Sigmoid colon (tissue), 7 donors: Measurements from ENCODE around the gene EID2. TPM values are rescaled to one million over a fixed set of nuclear protein-coding genes. Genes with fewer than 3 reads are reported as not detected.

Source experiments
- DNase-seq: peaks from one replicate; pipeline ENCODE4 v3.0.0-alpha.2; 2019
- H3K27ac ChIP-seq, 4 donors: fragments of 200-600 bp; sonication (generic); one replicate each; pipeline ENCODE4 v1.5.1; 2016 to 2019; ENCODE audit warnings: mild to moderate bottlenecking in 1 of 4
- H3K27me3 ChIP-seq, 3 donors: fragments of 200-600 bp; sonication (generic); one replicate each; pipeline ENCODE4 v1.5.1; 2019; ENCODE audit warnings: mild to moderate bottlenecking in 1 of 3
- H3K36me3 ChIP-seq, 4 donors: fragments of 200-600 bp; sonication (generic); one replicate each; pipeline ENCODE4 v1.5.1; 2016 to 2019
- H3K4me1 ChIP-seq, 4 donors: fragments of 200-600 bp; sonication (generic); one replicate each; pipeline ENCODE4 v1.5.1; 2017 to 2019
- H3K4me3 ChIP-seq, 4 donors: fragments of 200-600 bp; sonication (generic); one replicate each; pipeline ENCODE4 v1.5.1; 2017 to 2019; ENCODE audit warnings: mild to moderate bottlenecking in 2 of 4, moderate library complexity in 1 of 4
- H3K9me3 ChIP-seq, 4 donors: fragments of 200-600 bp in 3 of 4; sonication (generic) in 3 of 4; one replicate each; pipeline versions ENCODE4 v1.5.1 to v1.6.1; 2013 to 2019
- CTCF ChIP-seq, 4 experiments: fragments of 450-650 bp in 3 of 4; fragments of 200-600 bp in 1 of 4; IDR thresholded peaks; one replicate each; pipeline ENCODE4 v1.5.1; 2016 to 2019; ENCODE audit warnings: antibody characterized with exemption in 4 of 4, mild to moderate bottlenecking in 3 of 4, moderate library complexity in 2 of 4
- EP300 ChIP-seq, 4 donors: sonication (generic); formaldehyde crosslinking; IDR thresholded peaks; one replicate each; pipeline ENCODE4 v1.6.1; 2017; ENCODE audit warnings: antibody characterized with exemption in 4 of 4
- POLR2A ChIP-seq, 2 donors: fragments of 450-650 bp; IDR thresholded peaks; one replicate each; pipeline ENCODE4 v1.6.1; 2016; ENCODE audit warnings: antibody characterized with exemption in 2 of 2, mild to moderate bottlenecking in 2 of 2, moderate library complexity in 2 of 2
- POLR2AphosphoS5 ChIP-seq, 4 donors: sonication (generic); formaldehyde crosslinking; IDR thresholded peaks; one replicate each; pipeline ENCODE4 v1.6.1; 2017; ENCODE audit warnings: antibody characterized with exemption in 4 of 4
- WGBS, 2 donors: extraction: QIAGEN DNeasy Blood & Tissue Kit; methylation state at CpG; one replicate each; pipeline ENCODE4 v1.1.7; 2013; 5-methylcytosine and 5-hydroxymethylcytosine counted together
- intact Hi-C: fragments of 100-400 bp; cut with DNase I; formaldehyde crosslinking; loops from one replicate; pipeline ENCODE4 v1.15.1; 2023
- polyA plus RNA-seq, 3 donors: library from polyadenylated mRNA; stranded (reverse); fragments of 200-250 nt; gene quantifications; one replicate each; pipeline ENCODE4 v1.2.3, GENCODE V29; 2013
- total RNA-seq, 4 donors: library from RNA; depleted of rRNA; stranded (reverse); fragments of >200 nt; gene quantifications; one replicate each; pipeline ENCODE4 v1.1.0, GENCODE V29; 2016
- donor health status: healthy with polysubstance abuse.
- donor health status: Bipolar disorder and iron deficiency.
- donor health status: healthy.

Gene EID2
- total and polyA plus RNA-seq, 7 donors = 7.6 to 16.4 (median 10.7) TPM

GRCh38 chr19:39506598-39506943, 33.4 kb downstream of the EID2 start:
- TF ChIP-seq EP300 (IDR thresholded peaks at IDR 0.05) = no peak
- TF ChIP-seq POLR2AphosphoS5 (IDR thresholded peaks at IDR 0.05) = no peak
- no peak for TF ChIP-seq CTCF (IDR thresholded peaks at IDR 0.05)
- TF ChIP-seq POLR2A (IDR thresholded peaks at IDR 0.05) = no peak
- WGBS, 2 donors = 60 to 67% methylated on average over 7 of the region's 7 CpGs
- Histone ChIP-seq H3K27me3 (peaks cover 35 to 88% (median 70%) of the 10 kb centered on the region in 3 donors), H3K27ac (no peak overlapping the region), H3K9me3 (no peaks in the 10 kb centered on the region), H3K4me1 (peaks cover 0 to 18% (median 13%) of the 10 kb centered on the region in 4 donors), H3K4me3 (peak overlapping the region in 2 of 4 donors; percentile 40 to 45), H3K36me3 (no peaks in the 10 kb centered on the region)
- intact Hi-C loops = no loop called here
- DNase-seq = no peak

GRCh38 chr19:39502640-39503417, 37.1 kb downstream of the EID2 start:
- peak in 1 of 4 experiments; percentile 64 for TF ChIP-seq CTCF (IDR thresholded peaks at IDR 0.05)
- TF ChIP-seq EP300 (IDR thresholded peaks at IDR 0.05) = no peak
- intact Hi-C loops = no loop called here
- Histone ChIP-seq H3K4me3 (no peak overlapping the region), H3K27me3 (peaks cover 44 to 95% (median 81%) of the 10 kb centered on the region in 3 donors), H3K36me3 (no peaks in the 10 kb centered on the region), H3K9me3 (no peaks in the 10 kb centered on the region), H3K27ac (no peak overlapping the region), H3K4me1 (peaks cover 0 to 34% (median 29%) of the 10 kb centered on the region in 4 donors)
- 15 to 20% methylated on average over 69 of the region's 69 CpGs for WGBS, 2 donors
- no peak for DNase-seq

- 72 to 76% methylated on average over 5 of the region's 5 CpGs for WGBS, 2 donors
- intact Hi-C loops = no loop called here
- no peaks in the 10 kb centered on the region for H3K36me3 ChIP-seq
- TF ChIP-seq POLR2A (IDR thresholded peaks at IDR 0.05) = no peak
- no peak for TF ChIP-seq EP300 (IDR thresholded peaks at IDR 0.05)
- peaks cover 0 to 27% (median 22%) of the 10 kb centered on the region in 4 donors for H3K4me1 ChIP-seq
- no peaks in the 10 kb centered on the region for H3K9me3 ChIP-seq
- no peak overlapping the region for H3K4me3 ChIP-seq
- DNase-seq = no peak
- no peak overlapping the region for H3K27ac ChIP-seq
- peaks cover 30 to 95% (median 80%) of the 10 kb centered on the region in 3 donors for H3K27me3 ChIP-seq
These were observed 38.6 kb downstream of the EID2 start for GRCh38 chr19:39501340-39501739.

GRCh38 chr19:39500543-39500942, 39.4 kb downstream of the EID2 start:
- intact Hi-C loops = no loop called here
- no peak for DNase-seq
- H3K27me3 ChIP-seq = peaks cover 26 to 94% (median 78%) of the 10 kb centered on the region in 3 donors
- H3K4me3 ChIP-seq = no peak overlapping the region
- TF ChIP-seq CTCF (IDR thresholded peaks at IDR 0.05) (no peak), EP300 (IDR thresholded peaks at IDR 0.05) (no peak), POLR2AphosphoS5 (IDR thresholded peaks at IDR 0.05) (no peak), POLR2A (IDR thresholded peaks at IDR 0.05) (no peak)
- H3K9me3 ChIP-seq = no peaks in the 10 kb centered on the region
- H3K4me1 ChIP-seq = peaks cover 0 to 27% (median 22%) of the 10 kb centered on the region in 4 donors
- H3K27ac ChIP-seq = no peak overlapping the region
- H3K36me3 ChIP-seq = no peaks in the 10 kb centered on the region
- 49 to 58% methylated on average over 4 of the region's 4 CpGs for WGBS, 2 donors

GRCh38 chr19:39499932-39500331, 40.0 kb downstream of the EID2 start:
- Histone ChIP-seq H3K27me3 (peaks cover 23 to 88% (median 72%) of the 10 kb centered on the region in 3 donors), H3K36me3 (no peaks in the 10 kb centered on the region), H3K27ac (no peak overlapping the region), H3K9me3 (no peaks in the 10 kb centered on the region), H3K4me1 (peaks cover 0 to 27% (median 22%) of the 10 kb centered on the region in 4 donors), H3K4me3 (no peak overlapping the region)
- TF ChIP-seq POLR2AphosphoS5 (IDR thresholded peaks at IDR 0.05) (no peak), EP300 (IDR thresholded peaks at IDR 0.05) (no peak), POLR2A (IDR thresholded peaks at IDR 0.05) (no peak), CTCF (IDR thresholded peaks at IDR 0.05) (no peak)
- WGBS, 2 donors = 78 to 86% methylated on average over 8 of the region's 8 CpGs
- DNase-seq = no peak
- intact Hi-C loops = loop anchor here (5.0 kb wide), 1 partner anchor 32 kb away; the partner anchor contains the start of gene EID2B
